OCI-LY7 (cell line): ENCODE results near the gene BCDIN3D.

Source experiments
- CTCF ChIP-seq: fragments of 200-600 bp; sonication (generic); conservative IDR thresholded peaks from 2 replicates; pipeline ENCODE4 v1.5.1; 2014; ENCODE audit warnings: mild to moderate bottlenecking, antibody characterized with exemption, low read length, moderate library complexity, mixed read lengths
- EZH2phosphoT487 ChIP-seq: fragments of 200-600 bp; sonication (generic); IDR thresholded peaks from 2 replicates; pipeline ENCODE4 v1.6.1; 2018; ENCODE audit warnings: low read depth, borderline replicate concordance, mild to moderate bottlenecking, mixed run types, antibody characterized with exemption, low read length, moderate library complexity, mixed read lengths

DNA sequence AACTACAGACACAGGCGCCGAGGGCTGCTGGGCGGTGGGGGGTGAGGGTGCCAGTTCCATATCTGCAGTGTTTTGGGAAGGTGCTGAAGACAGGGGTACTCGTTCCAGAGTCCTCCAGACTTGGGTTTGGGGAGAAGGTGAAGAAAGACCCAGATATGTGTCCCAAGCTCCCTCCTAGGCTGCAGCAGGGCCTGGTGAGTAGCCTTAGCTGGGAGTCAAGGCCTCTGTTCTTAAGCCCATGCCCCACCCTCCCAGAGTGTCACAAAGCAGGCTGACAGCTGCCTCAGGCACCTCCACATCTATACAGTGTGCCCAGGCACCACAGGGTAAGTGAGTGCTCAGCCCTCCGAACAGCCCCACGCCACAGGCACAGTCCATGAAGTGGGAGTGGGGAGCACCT is 19.0 kb downstream of the BCDIN3D start:
- TF ChIP-seq EZH2phosphoT487 (no peak), CTCF (no peak)
